ENCODE measurements around the gene RBBP4.
"Not testable (repeated sequence)": the region's sequence is repeated elsewhere in the genome, so short reads cannot be mapped to it uniquely, and the experiment has no call there.

The RBBP4 gene

DNA sequence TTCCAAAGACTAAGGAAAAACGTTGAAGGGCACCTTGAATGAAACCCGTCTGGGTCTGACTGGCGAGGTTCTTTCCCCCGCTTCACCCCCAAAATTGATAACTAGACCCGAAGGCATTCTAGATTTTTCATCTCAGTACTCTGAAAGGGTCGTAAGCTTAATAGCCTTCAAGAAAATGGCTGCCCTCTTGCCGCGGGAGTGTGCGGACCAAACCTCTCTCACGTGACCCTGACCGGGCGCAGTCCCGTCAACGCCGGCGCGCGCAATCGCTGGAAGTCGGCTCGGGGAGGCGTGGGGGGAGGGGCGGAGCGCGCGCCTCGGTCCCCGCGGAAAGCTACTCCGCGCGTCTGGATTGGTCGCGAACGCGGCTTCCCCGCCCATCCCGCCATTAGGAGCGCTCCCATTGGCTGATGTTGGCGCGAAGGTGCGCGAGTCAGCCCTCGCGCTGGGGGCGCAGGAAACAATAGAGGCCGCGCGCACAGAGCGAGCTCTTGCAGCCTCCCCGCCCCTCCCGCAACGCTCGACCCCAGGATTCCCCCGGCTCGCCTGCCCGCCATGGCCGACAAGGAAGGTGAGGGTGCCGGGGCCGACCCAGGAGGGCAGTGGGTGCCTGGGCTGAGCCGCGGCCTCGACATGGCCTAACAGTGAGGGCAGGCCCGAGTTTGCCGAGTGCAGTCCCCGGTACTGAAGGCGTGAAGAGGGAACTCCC is at the start of gene RBBP4:
RBBP4 (plus strand) TSS at position 457 of the 709 bp plus-strand sequence; CDS start at position 556, 99 bp downstream.
- peak; percentile 95 to 98 for DNase-seq (ENCODE audit: low read depth in 2 of 2)

GRCh38 chr1:32605711-32606424 is 45.1 kb upstream of the RBBP4 start:
- no peak for DNase-seq (ENCODE audit: low read depth in 2 of 2)

- DNase-seq (ENCODE audit: low read depth in 2 of 2) = no peak
Measured at GRCh38 chr1:32606565-32607371, 44.2 kb upstream of the RBBP4 start.

GRCh38 chr1:32609180-32609579 is 41.8 kb upstream of the RBBP4 start:
- DNase-seq (ENCODE audit: low read depth in 2 of 2) = no peak

DNA sequence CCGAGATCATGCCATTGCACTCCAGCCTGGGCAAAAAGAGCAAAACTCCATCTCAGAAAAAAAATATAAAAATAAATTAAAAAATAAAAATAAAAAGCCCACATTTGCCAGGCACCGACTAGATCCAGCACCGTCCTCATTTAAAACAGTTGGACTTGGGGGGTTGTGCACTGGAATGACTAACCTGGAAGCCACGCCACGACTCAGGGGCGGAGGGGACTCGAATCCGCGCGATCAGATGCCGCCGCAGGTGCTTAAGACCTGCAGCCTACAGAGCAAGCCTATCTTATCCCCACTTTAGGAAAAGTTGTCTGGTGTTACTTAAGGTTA is 39.2 kb upstream of the RBBP4 start:
- DNase-seq (ENCODE audit: low read depth in 2 of 2) = no peak

DNA sequence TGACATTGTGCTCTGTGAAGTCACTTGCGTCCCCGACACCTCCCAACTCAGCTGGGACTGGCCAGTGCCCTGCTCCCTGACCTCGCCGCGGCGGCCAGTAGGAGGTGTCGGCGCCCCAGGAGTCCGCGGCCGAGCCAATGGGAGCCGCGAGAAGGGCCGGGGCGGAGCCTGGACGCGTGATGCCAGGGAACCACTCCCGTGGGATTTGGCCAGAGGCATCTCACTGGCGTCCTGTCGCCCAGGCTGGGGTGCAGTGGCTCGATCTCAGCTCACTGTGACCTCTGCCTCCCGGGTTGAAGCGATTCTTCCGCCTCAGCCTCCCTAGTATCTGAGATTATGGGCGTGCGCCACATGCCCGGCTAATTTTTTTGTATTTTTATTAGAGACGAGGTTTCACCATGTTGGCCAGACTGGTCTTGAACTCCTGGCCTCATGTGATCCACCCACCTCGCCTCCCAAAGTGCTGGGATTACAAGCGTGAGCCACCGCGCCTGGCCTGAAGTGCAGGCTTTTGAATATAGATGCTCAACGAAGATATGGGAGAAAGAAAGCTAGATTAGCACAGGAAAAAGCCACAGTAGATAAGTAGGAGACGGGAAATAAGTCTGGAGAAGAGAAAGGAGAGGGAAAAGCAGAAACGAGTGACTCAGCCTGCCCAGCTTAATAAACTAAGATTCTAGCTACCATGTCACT is 38.7 kb upstream of the RBBP4 start:
- no peak for DNase-seq (ENCODE audit: low read depth in 2 of 2)

- DNase-seq (ENCODE audit: low read depth in 2 of 2) = no peak
Measured at GRCh38 chr1:32613472-32613871, 37.5 kb upstream of the RBBP4 start.

DNA sequence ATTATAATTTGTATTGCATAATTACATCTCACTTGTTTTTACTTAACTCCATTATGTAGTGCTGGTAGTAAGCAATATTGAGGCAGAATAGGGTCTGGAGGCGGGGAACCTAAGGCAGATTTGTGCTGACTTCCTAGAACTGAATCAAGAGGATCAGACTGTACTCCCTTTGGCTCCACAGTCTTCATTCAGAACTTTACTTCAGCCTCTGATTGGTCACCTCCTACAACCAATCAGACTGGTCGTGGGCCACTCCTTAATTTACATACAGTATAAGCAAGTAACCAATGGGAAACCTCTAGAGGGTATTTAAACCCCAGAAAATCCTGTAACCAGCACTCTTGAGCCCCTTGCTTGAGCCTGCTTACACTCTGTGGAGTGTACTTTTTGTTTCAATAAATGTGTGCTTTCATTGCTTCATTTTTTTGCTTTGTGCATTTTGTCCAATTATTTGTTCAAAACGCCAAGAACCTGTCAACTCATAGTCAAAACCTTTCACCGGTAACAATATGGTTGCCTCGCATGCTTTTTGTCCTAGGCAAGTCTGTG is 32.3 kb upstream of the RBBP4 start:
- no peak for DNase-seq (ENCODE audit: low read depth in 2 of 2)

DNA sequence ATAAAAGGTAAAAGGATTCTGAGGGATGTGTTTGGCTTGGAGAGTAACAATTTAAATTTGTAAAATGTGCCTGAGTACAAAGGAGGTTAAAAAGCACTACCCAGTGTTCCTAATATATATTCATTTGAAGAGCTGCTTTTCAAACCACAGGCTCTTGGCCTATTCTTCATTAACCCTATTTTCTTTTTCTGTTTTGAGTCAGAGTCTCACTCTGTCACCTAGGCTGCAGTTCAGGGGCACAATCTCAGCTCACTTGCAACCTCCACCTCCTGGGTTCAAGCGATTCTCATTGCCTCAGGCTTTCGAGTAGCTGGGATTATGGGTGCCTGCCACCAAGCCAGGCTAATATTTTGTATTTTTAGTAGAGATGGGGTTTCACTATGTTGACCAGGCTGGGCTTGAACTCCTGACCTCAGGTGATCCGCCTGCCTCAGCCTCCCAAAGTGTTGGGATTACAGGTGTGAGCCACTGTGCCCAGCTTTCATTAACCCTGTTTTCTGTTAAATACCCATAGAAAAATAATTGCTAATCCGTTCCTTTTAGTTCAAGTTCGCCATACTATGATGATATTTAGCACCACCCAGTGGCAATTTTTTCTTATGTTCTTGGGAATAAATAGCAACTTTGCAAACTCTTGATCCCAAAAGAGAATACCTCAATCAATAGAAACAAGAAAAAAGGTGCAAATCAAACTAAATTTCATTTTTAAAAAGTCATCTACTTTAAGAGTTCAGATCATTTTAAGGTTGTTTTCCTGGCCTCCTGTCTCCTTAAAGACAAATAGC is 31.1 kb upstream of the RBBP4 start:
- DNase-seq (ENCODE audit: low read depth in 2 of 2) = no peak

DNA sequence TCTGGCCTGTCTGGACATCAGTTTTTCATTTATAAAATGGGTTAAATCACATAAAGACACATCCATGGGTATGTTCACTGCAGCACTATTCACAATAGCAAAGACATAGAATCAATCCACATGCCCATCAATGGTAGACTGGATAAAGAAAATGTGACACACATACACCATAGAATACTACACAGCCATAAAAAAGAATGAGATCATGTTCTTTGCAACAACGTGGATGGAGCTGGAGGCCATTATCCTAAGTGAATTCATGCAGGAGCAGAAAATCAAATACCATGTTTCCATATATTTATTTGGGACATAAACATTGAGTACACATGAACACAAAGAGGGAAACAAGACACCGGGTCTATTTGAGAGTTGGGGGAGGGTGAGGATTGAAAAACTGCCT is 28.8 kb upstream of the RBBP4 start:
- DNase-seq (ENCODE audit: low read depth in 2 of 2) = no peak

GRCh38 chr1:32622806-32623681 is 28.0 kb upstream of the RBBP4 start:
- DNase-seq (ENCODE audit: low read depth in 2 of 2) = no peak

DNA sequence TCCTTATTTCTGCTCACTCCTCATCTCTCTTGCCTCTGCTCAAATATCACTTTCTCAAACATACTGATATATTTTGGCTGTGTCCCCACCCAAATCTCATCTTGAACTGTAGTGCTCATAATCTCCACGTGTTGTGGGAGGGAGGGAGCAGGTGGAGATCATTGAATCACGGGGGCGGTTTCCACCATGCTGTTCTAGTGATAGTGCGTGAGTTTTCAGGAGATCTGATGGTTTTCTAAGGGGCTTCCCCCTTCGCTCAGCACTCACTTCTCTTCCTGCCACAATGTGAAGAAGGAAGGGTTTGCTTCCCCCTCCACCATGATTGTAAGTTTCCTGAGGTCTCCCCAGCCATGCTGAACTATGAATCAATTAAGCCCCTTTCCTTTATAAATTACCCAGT is 27.2 kb upstream of the RBBP4 start:
- DNase-seq (ENCODE audit: low read depth in 2 of 2) = peak in 1 of 2 donors; percentile 26

DNA sequence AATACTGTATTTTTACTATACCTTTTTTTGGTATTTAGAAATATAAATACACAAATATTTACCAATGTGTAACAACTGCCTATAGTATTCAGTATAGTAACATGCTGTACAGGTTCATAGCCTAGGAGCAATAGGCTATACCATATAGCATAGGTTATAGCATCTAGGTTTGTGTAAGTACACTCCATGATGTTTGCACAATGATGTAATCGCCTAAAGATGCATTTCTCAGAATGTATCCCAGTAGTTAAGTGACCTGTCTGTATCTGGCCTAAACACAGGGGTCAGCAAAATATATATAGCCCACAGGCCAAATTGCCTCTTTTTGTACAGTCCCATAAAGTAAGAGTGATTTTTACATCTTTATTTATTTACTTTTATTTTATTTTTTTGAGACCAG is 24.8 kb upstream of the RBBP4 start:
- DNase-seq (ENCODE audit: low read depth in 2 of 2) = no peak

DNA sequence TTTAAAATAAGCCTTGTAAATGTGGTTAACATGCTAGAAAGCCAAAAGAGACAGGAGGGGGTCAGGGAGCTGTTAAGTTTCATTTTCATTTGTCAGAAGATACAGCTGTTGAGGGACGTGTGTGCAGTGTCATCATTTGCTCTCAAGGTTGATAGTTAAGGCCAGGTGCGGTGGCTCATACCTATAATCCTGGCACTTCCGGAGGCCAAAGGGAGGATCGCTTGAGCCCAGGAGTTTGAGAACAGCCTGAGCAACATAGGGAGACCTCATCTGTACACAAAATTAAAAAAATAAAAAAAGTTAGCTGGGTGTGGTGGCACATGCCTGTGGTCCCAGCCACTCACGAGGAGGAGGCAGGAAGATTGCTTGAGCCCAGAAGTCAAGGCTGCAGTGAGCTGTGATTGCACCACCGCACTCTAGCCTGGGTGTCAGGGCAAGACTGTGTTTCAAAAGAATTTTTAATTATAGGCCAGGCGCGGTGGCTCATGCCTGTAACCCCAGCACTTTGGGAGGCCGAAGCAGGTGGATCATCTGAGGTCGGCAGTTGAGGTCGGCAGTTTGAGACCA is 23.3 kb upstream of the RBBP4 start:
- DNase-seq (ENCODE audit: low read depth in 2 of 2) = no peak

- DNase-seq (ENCODE audit: low read depth in 2 of 2) = not testable (repeated sequence)
Measured at GRCh38 chr1:32630173-32630572, 20.8 kb upstream of the RBBP4 start.

DNA sequence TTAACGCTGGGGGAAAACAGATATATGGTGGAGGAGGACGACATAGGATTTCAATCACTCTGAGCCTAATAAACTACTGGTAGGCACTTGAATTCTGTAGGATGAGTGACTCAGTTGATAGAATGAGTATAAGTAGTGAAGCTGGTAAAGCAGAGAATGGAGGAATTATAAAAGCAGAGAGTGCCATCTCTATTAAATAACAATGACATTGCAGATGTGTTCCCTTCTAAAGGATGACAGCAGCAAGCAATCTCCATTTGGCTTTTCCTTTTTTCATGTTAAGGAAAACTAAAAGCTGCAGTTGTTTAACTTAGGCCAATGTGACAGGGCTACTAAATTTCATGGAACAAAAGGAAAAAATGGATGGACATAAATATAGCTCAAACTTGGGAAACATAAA is 18.2 kb upstream of the RBBP4 start:
- DNase-seq (ENCODE audit: low read depth in 2 of 2) = no peak

DNA sequence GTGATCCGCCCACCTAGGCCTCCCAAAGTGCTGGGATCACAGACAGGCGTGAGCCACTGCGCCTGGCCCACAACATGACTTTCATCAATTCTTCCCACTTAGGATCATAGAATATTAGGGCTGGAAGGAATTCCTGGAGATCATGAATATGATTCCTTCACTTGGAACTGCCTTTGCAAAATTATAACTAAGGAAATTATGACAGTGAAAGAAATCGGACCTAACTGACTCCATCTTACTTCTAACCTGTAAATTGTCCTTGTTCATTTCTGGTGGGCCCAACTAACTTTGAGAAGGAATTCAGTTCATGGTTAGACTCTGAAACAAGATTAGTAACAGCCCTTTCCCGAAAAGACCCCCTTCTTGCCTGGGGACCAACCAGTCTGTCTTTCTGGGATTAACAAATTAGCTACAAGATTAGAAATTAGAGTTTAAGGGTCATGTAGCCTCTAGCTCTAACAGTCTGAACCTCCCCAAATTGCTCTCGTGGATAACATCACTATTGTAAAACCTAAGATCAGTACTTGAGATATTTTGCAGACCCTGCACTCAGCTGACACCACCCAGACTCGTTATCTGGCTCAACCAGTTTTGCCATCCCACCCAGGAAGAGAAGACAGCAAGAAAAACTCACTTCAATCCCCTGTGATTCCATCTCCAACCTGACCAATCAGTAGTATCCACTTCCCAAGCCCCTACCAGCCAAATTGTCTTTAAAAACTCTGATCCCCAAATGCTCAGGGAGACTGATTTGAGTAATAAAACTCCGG is 15.3 kb upstream of the RBBP4 start:
- no peak for DNase-seq (ENCODE audit: low read depth in 2 of 2)

- no peak for DNase-seq (ENCODE audit: low read depth in 2 of 2)
Measured at GRCh38 chr1:32636914-32637645, 13.9 kb upstream of the RBBP4 start.
